ENCODE results near the gene RAB25. TPM values are rescaled to one million over a fixed set of nuclear protein-coding genes. Genes with fewer than 3 reads are reported as not detected.

The RAB25 gene
- total and polyA plus RNA-seq, 2 of the 13 experiments (the other 11 are each of a cell fraction or from before 2014, with no cell fraction given), result 0.20 to 0.22 TPM

- H3K4me2 ChIP-seq (ENCODE audit: low read depth, low read length), result peak overlapping the region; percentile 80
- WGBS (ENCODE audit: low lambda C conversion rate), result 0% methylated on average over 12 of the region's 19 CpGs
- H3K4me1 ChIP-seq (ENCODE audit: insufficient read depth, low read length), result peaks cover 82% of the 10 kb centered on the region
- peak; percentile 41 for DNase-seq (ENCODE audit: low spot score)
- peaks cover 6% of the 10 kb centered on the region; the same call in 1 of the 2 replicates for H4K20me1 ChIP-seq (ENCODE audit: insufficient read depth, low read length)
- intact Hi-C loops (cut with micrococcal nuclease; ENCODE audit: unreplicated experiment), result loop anchor here (2.0 kb wide), 1 partner anchor 15 kb away; no protein-coding TSS in a partner anchor
- in situ Hi-C loops (cut with HindIII; ENCODE audit: extremely low pct_ligation_motif_present, low pct_unique_long_range_greater_than_20kb), result no loop called here
- H3K9me3 ChIP-seq (ENCODE audit: low read length), result no peaks in the 10 kb centered on the region
- ATAC-seq, result peak; percentile 54
- H3K27ac ChIP-seq (ENCODE audit: extremely low read length, insufficient read depth, low read length), result peak overlapping the region; percentile 81
- no peak overlapping the region for H2AFZ ChIP-seq (ENCODE audit: low read length)
- FAIRE-seq, result peak; percentile 43
- H3K9ac ChIP-seq (ENCODE audit: insufficient read depth, low read depth, low read length), result peak overlapping the region; percentile 94
- H3K79me2 ChIP-seq (ENCODE audit: insufficient read depth, low read length), result peaks cover 57% of the 10 kb centered on the region
- BruUV-seq (replicated peaks), result no TSS peak
- peaks cover 0 to 7% of the 10 kb centered on the region in 2 experiments; a peak in 3 of 5 replicates for H3K36me3 ChIP-seq (replicated peaks in 1 of 2; ENCODE audit: control insufficient read depth in 1 of 2, insufficient read depth in 2 of 2, low read length in 2 of 2)
- H3K27me3 ChIP-seq (ENCODE audit: control insufficient read depth in 1 of 2, insufficient read depth in 2 of 2, low read length in 2 of 2), result no peaks in the 10 kb centered on the region; a peak in 1 of 5 replicates
- ChIA-PET CTCF (ENCODE audit: low intra/inter-chr PET ratio, low total read pairs) (no interaction called here), POLR2A (interaction anchor here (0.6 to 6.1 kb wide), 10 partner anchors 8 to 219 kb away, joined by 3 to 90 read pairs (median 4); partner anchors contain the start of genes MEX3A and PMF1)
- H3K4me3 ChIP-seq (replicated peaks in 1 of 3; ENCODE audit: insufficient read depth in 1 of 3, low read depth in 2 of 3, low read length in 3 of 3), result peak overlapping the region; percentile 78 to 92 (median 83)
- TF ChIP-seq SP4 (CRISPR knock-in tag; IDR thresholded peaks at IDR 0.05) (0 out of 2 replicates have a peak, but pooled peaks have one; percentile 40), ELF3 (CRISPR knock-in tag; IDR thresholded peaks at IDR 0.05) (0 out of 2 replicates have a peak, but pooled peaks have one; percentile 24), ZNF337 (CRISPR knock-in tag; IDR thresholded peaks at IDR 0.05; ENCODE audit: borderline replicate concordance, low read depth) (0 out of 2 replicates have a peak, but pooled peaks have one; percentile 10), TRIM24 (CRISPR knock-in tag; IDR thresholded peaks at IDR 0.05) (no peak), THRA (CRISPR knock-in tag; IDR thresholded peaks at IDR 0.05; ENCODE audit: borderline replicate concordance) (no peak), SNAPC5 (CRISPR knock-in tag; IDR thresholded peaks at IDR 0.05; ENCODE audit: borderline replicate concordance) (no peak), RBM22 (optimal IDR thresholded peaks at IDR 0.05; ENCODE audit: low read length) (no peak), CCDC6 (CRISPR knock-in tag; IDR thresholded peaks at IDR 0.05) (0 out of 2 replicates have a peak, but pooled peaks have one; percentile 54), ZBTB1 (CRISPR knock-in tag; IDR thresholded peaks at IDR 0.05; ENCODE audit: borderline replicate concordance) (no peak), NR2C2 (CRISPR knock-in tag; IDR thresholded peaks at IDR 0.05; ENCODE audit: borderline replicate concordance) (0 out of 2 replicates have a peak, but pooled peaks have one; percentile 19), ZNF230 (CRISPR knock-in tag; IDR thresholded peaks at IDR 0.05) (peak; percentile 68; the same call in 1 of the 2 replicates), YEATS4 (CRISPR knock-in tag; IDR thresholded peaks at IDR 0.05; ENCODE audit: borderline replicate concordance) (no peak), ZNF598 (CRISPR knock-in tag; IDR thresholded peaks at IDR 0.05; ENCODE audit: borderline replicate concordance) (no peak), ZHX2 (IDR thresholded peaks at IDR 0.05; ENCODE audit: low read depth) (no peak), ZHX2 (CRISPR knock-in tag; IDR thresholded peaks at IDR 0.05; ENCODE audit: borderline replicate concordance) (no peak), TEAD3 (CRISPR knock-in tag; optimal IDR thresholded peaks at IDR 0.05; ENCODE audit: borderline replicate concordance) (peak; percentile 87)
Measured at GRCh38 chr1:156115514-156116374, 54.8 kb downstream of the RAB25 start.
